GM23338 (cell line): ENCODE measurements around the gene GLRB. TPM values are rescaled to one million over a fixed set of nuclear protein-coding genes. Genes with fewer than 3 reads are reported as not detected.
"Not testable (repeated sequence)": the region's sequence is repeated elsewhere in the genome, so short reads cannot be mapped to it uniquely, and the experiment has no call there.

ENCODE experiments used
- ATAC-seq: fragments of 200-7000 bp; cut with Tn5 transposase; 3 replicates; pipeline ENCODE4 v1.9.1; 2020
- DNase-seq: peaks from one replicate; pipeline ENCODE4 v3.0.0-alpha.2; 2015; ENCODE audit warnings: low spot score
- H2AFZ ChIP-seq: fragments of 200-600 bp; sonication (generic); 2 replicates; pipeline ENCODE4 v1.8.0; 2016; ENCODE audit warnings: antibody characterized with exemption, mild to moderate bottlenecking, moderate library complexity
- H3F3A ChIP-seq: fragments of 200-600 bp; sonication (generic); replicated peaks from 2 replicates; pipeline ENCODE4 v1.8.0; 2017; ENCODE audit warnings: antibody characterized with exemption, mixed run types, low read depth
- H3K27ac ChIP-seq: fragments of 200-600 bp; sonication (generic); 2 replicates; pipeline ENCODE4 v1.6.1; 2016; ENCODE audit warnings: low read depth
- H3K27me3 ChIP-seq: fragments of 200-600 bp; sonication (generic); 2 replicates; pipeline ENCODE4 v1.8.0; 2016; ENCODE audit warnings: mild to moderate bottlenecking, mixed run types, moderate library complexity; ENCODE audit not compliant: insufficient read depth
- H3K36me3 ChIP-seq: fragments of 200-600 bp; sonication (generic); 2 replicates; pipeline ENCODE4 v1.8.0; 2016; ENCODE audit warnings: mild to moderate bottlenecking; ENCODE audit not compliant: insufficient read depth
- H3K4me1 ChIP-seq: fragments of 200-600 bp; sonication (generic); 2 replicates; pipeline ENCODE4 v1.8.0; 2016; ENCODE audit warnings: mild to moderate bottlenecking, moderate library complexity; ENCODE audit not compliant: insufficient read depth
- H3K4me2 ChIP-seq: fragments of 200-600 bp; sonication (generic); 2 replicates; pipeline ENCODE4 v1.7.1; 2017; ENCODE audit warnings: mixed run types
- H3K4me3 ChIP-seq: fragments of 200-600 bp; sonication (generic); 2 replicates; pipeline ENCODE4 v1.6.1; 2016; ENCODE audit warnings: mixed run types
- H3K79me2 ChIP-seq: fragments of 200-600 bp; sonication (generic); replicated peaks from 2 replicates; pipeline ENCODE4 v1.8.0; 2017; ENCODE audit warnings: mild to moderate bottlenecking; ENCODE audit not compliant: insufficient read depth
- H3K9me2 ChIP-seq: fragments of 200-600 bp; sonication (generic); 2 replicates; pipeline ENCODE4 v1.8.0; 2017; ENCODE audit not compliant: insufficient read depth
- H4K20me1 ChIP-seq: fragments of 200-600 bp; sonication (generic); replicated peaks from 2 replicates; pipeline ENCODE4 v1.8.0; 2017; ENCODE audit warnings: mild to moderate bottlenecking; ENCODE audit not compliant: insufficient read depth
- H3K27ac Mint-ChIP-seq: 2 replicates; pipeline ENCODE4 v1.8.0; 2020; ENCODE audit warnings: inconsistent platforms, mild to moderate bottlenecking, moderate library complexity, mixed read lengths
- H3K27me3 Mint-ChIP-seq: 3 replicates; pipeline ENCODE4 v1.8.0; 2022; ENCODE audit warnings: low read depth, mild to moderate bottlenecking, moderate library complexity, mixed read lengths, inconsistent platforms; ENCODE audit not compliant: insufficient read depth, poor library complexity
- H3K36me3 Mint-ChIP-seq: 3 replicates; pipeline ENCODE4 v1.8.0; 2021; ENCODE audit warnings: low read depth, mild to moderate bottlenecking, inconsistent platforms, moderate library complexity, mixed read lengths
- H3K4me1 Mint-ChIP-seq: 3 replicates; pipeline ENCODE4 v1.8.0; 2020; ENCODE audit warnings: mild to moderate bottlenecking, inconsistent platforms, mixed read lengths
- H3K4me3 Mint-ChIP-seq: 3 replicates; pipeline ENCODE4 v1.8.0; 2021; ENCODE audit warnings: moderate library complexity, mild to moderate bottlenecking, inconsistent platforms, mixed read lengths
- H3K9me3 Mint-ChIP-seq: 3 replicates; pipeline ENCODE4 v1.8.0; 2020; ENCODE audit warnings: moderate library complexity, mild to moderate bottlenecking, inconsistent platforms, mixed read lengths
- ZNF114 ChIP-seq: fragments of 250-450 bp; sonication (Bioruptor Pico); IDR thresholded peaks from 2 replicates; pipeline ENCODE4 v1.5.0; 2020; ENCODE audit warnings: mild to moderate bottlenecking, moderate library complexity
- polyA plus RNA-seq: library from polyadenylated mRNA; unstranded; fragments of >200 nt; fragmentation: Nextera tagmentation; extraction: Ambion mirVana; gene quantifications from 2 replicates; pipeline ENCODE4 v1.2.1, GENCODE V29; 2016
- total RNA-seq: library from RNA; depleted of rRNA; stranded (reverse); fragments of >200 nt; shearing (Covaris generic); gene quantifications from 2 replicates; pipeline ENCODE4 v1.2.3, GENCODE V29; 2014
- TF ChIP-seq, protein P1 (sequence below): IDR thresholded peaks from 2 replicates; pipeline ENCODE4 v1.6.1; 2016; ENCODE audit warnings: antibody characterized with exemption
- TF ChIP-seq, protein P2 (sequence below): fragments of 250-450 bp; sonication (Bioruptor Pico); IDR thresholded peaks from 2 replicates; pipeline ENCODE4 v1.5.0; 2020; ENCODE audit warnings: mild to moderate bottlenecking, moderate library complexity

GLRB gene
- total and polyA plus RNA-seq, 2 experiments from 2014 or later, result 1.0 to 1.3 TPM

DNA sequence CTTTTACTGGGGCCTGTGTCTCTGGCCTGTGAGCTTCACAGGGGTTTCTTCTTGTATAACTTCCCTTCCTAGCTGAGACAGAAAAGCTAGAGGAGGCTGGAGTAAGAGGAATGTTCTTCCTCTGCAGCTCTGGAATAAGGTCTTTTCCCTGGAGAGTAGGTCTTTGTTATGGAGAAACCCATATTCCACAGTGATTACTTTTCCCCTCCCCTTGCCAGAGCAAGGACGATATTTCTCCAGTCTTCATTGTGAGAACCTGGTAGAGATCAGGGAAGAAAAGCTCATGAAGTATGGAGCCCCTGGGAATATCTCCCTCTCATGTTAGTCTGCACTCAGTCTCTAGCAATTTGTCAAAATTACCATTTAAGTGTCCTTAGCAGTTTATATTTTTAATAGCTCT, 18.7 kb upstream of the GLRB start:
- Histone ChIP-seq H3K36me3 (no peaks in the 10 kb centered on the region), H3K27me3 (no peaks in the 10 kb centered on the region), H3K9me2 (no peaks in the 10 kb centered on the region), H2AFZ (peak overlapping the region; percentile 35; the same call in 1 of the 2 replicates), H3K4me3 (no peak overlapping the region), H3F3A (no peaks in the 10 kb centered on the region), H3K4me1 (peaks cover 25% of the 10 kb centered on the region), H4K20me1 (no peaks in the 10 kb centered on the region), H3K27ac (peak overlapping the region; percentile 17; the same call in 1 of the 2 replicates), H3K79me2 (no peaks in the 10 kb centered on the region), H3K4me2 (peak overlapping the region; percentile 65)
- ATAC-seq (peak; percentile 67), DNase-seq (peak; percentile 31)
- Mint-ChIP-seq H3K9me3 (no peaks in the 10 kb centered on the region), H3K27me3 (no peaks in the 10 kb centered on the region), H3K4me1 (peaks cover 31% of the 10 kb centered on the region), H3K36me3 (no peaks in the 10 kb centered on the region), H3K4me3 (no peak overlapping the region), H3K27ac (peak overlapping the region; percentile 5; the same call in 1 of the 2 replicates)
- no peak for TF ChIP-seq ZNF114 (CRISPR knock-in tag)
- TF ChIP-seq, protein P1, sequence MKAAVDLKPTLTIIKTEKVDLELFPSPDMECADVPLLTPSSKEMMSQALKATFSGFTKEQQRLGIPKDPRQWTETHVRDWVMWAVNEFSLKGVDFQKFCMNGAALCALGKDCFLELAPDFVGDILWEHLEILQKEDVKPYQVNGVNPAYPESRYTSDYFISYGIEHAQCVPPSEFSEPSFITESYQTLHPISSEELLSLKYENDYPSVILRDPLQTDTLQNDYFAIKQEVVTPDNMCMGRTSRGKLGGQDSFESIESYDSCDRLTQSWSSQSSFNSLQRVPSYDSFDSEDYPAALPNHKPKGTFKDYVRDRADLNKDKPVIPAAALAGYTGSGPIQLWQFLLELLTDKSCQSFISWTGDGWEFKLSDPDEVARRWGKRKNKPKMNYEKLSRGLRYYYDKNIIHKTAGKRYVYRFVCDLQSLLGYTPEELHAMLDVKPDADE, result no peak
- TF ChIP-seq, protein P2, sequence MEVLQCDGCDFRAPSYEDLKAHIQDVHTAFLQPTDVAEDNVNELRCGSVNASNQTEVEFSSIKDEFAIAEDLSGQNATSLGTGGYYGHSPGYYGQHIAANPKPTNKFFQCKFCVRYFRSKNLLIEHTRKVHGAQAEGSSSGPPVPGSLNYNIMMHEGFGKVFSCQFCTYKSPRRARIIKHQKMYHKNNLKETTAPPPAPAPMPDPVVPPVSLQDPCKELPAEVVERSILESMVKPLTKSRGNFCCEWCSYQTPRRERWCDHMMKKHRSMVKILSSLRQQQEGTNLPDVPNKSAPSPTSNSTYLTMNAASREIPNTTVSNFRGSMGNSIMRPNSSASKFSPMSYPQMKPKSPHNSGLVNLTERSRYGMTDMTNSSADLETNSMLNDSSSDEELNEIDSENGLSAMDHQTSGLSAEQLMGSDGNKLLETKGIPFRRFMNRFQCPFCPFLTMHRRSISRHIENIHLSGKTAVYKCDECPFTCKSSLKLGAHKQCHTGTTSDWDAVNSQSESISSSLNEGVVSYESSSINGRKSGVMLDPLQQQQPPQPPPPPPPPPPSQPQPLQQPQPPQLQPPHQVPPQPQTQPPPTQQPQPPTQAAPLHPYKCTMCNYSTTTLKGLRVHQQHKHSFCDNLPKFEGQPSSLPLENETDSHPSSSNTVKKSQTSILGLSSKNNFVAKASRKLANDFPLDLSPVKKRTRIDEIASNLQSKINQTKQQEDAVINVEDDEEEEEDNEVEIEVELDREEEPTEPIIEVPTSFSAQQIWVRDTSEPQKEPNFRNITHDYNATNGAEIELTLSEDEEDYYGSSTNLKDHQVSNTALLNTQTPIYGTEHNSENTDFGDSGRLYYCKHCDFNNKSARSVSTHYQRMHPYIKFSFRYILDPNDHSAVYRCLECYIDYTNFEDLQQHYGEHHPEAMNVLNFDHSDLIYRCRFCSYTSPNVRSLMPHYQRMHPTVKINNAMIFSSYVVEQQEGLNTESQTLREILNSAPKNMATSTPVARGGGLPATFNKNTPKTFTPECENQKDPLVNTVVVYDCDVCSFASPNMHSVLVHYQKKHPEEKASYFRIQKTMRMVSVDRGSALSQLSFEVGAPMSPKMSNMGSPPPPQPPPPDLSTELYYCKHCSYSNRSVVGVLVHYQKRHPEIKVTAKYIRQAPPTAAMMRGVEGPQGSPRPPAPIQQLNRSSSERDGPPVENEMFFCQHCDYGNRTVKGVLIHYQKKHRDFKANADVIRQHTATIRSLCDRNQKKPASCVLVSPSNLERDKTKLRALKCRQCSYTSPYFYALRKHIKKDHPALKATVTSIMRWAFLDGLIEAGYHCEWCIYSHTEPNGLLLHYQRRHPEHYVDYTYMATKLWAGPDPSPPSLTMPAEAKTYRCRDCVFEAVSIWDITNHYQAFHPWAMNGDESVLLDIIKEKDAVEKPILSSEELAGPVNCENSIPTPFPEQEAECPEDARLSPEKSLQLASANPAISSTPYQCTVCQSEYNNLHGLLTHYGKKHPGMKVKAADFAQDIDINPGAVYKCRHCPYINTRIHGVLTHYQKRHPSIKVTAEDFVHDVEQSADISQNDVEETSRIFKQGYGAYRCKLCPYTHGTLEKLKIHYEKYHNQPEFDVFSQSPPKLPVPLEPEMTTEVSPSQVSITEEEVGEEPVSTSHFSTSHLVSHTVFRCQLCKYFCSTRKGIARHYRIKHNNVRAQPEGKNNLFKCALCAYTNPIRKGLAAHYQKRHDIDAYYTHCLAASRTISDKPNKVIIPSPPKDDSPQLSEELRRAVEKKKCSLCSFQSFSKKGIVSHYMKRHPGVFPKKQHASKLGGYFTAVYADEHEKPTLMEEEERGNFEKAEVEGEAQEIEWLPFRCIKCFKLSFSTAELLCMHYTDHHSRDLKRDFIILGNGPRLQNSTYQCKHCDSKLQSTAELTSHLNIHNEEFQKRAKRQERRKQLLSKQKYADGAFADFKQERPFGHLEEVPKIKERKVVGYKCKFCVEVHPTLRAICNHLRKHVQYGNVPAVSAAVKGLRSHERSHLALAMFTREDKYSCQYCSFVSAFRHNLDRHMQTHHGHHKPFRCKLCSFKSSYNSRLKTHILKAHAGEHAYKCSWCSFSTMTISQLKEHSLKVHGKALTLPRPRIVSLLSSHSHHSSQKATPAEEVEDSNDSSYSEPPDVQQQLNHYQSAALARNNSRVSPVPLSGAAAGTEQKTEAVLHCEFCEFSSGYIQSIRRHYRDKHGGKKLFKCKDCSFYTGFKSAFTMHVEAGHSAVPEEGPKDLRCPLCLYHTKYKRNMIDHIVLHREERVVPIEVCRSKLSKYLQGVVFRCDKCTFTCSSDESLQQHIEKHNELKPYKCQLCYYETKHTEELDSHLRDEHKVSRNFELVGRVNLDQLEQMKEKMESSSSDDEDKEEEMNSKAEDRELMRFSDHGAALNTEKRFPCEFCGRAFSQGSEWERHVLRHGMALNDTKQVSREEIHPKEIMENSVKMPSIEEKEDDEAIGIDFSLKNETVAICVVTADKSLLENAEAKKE (CRISPR knock-in tag), result peak; percentile 97

DNA sequence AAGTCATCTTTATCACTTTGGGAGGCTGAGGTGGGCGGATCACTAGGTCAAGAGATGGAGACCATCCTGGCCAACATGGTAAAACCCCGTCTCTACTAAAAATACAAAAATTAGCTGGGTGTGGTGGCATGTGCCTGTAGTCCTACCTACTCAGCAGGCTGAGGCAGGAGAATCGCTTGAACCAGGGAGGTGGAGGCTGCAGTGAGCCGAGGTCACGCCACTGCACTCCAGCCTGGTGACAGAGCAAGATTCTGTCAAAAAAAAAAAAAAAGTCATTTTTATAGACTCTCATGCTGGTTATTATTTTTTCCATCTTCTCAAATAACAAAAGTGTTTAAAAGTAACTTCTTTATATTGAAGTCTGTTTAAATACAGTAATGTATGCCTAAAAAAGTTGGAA, 17.1 kb upstream of the GLRB start:
- H3F3A ChIP-seq, H3K9me3 Mint-ChIP-seq, H4K20me1 ChIP-seq, H3K27me3 ChIP-seq, ATAC-seq, H3K27ac ChIP-seq, H3K9me2 ChIP-seq, DNase-seq, H3K27me3 Mint-ChIP-seq, H3K27ac Mint-ChIP-seq, H3K36me3 Mint-ChIP-seq, H3K4me3 ChIP-seq, H3K36me3 ChIP-seq, H3K79me2 ChIP-seq, H3K4me3 Mint-ChIP-seq, H3K4me2 ChIP-seq: not testable (repeated sequence)
- peaks cover 25% of the 10 kb centered on the region for H3K4me1 ChIP-seq
- H2AFZ ChIP-seq, result peak overlapping the region; percentile 69; the same call in 1 of the 2 replicates
- peaks cover 25% of the 10 kb centered on the region for H3K4me1 Mint-ChIP-seq
